HG03097 (cell line): ENCODE measurements around the gene RSPRY1.

Experiments used
- ATAC-seq: cut with Tn5 transposase; IDR thresholded peaks from one replicate; pipeline ENCODE4 v1.9.1; 2021; ENCODE audit not compliant: unreplicated experiment, low FRiP score

The RSPRY1 gene

DNA sequence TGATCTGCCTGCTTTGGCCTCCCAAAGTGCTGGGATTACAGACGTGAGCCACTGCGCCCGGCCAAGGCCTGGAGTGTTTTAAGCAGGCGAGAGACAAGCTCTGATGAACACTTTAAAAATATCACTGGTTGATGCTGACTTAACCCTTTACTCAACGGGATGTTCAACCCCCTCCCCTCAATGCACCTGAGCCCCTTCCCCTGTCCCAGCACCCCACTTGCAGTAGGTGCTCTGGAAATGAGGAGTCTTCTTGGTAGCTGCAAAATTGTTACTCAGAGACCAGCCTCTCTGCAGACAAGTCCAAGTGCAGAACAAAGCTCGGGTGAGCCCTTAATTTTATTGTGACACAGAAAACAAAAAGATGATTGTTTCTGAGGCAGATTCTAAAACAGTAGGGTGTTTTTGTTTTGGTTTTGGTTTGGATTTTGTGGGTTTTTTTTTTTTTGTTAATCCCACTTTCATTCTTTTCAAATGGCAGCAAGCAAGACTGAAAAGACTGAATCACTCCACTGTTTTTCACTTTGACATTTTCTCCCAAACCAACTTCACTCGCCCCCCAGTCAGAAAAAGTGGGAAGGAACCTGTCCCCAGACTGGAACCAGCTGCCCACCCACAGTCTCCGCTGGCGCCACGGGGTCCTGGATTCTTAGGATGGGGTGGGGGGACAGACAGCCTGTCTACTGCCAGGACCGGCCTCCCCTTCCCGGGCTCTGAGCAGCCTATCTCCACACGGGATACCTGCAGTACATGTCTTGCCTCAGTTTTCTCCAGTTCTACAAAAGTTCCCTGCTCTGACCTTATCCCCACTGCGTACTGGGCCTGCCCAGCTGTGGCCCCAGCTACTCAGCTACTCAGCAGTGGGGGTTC, 103.5 kb downstream of the RSPRY1 start:
- ATAC-seq = no peak
